GM12875 (cell line): ENCODE results near the gene FBXL20.
"Not testable (repeated sequence)": the region's sequence is repeated elsewhere in the genome, so short reads cannot be mapped to it uniquely, and the experiment has no call there.

Experiments used
- H3K4me3 ChIP-seq: one replicate; pipeline ENCODE4 v1.5.1; 2011; ENCODE audit warnings: low read depth, low read length, control low read depth
- CTCF ChIP-seq: IDR thresholded peaks from 2 replicates; pipeline ENCODE4 v1.5.1; 2011; ENCODE audit warnings: low read depth, mild to moderate bottlenecking, control low read depth, inconsistent platforms, low read length, moderate library complexity, borderline replicate concordance; ENCODE audit not compliant: insufficient read depth

FBXL20 gene

GRCh38 chr17:39251997-39252396, 149.4 kb downstream of the FBXL20 start:
- H3K4me3 ChIP-seq: no peak overlapping the region
- TF ChIP-seq CTCF: no peak

- H3K4me3 ChIP-seq: not testable (repeated sequence)
Measured at GRCh38 chr17:39250076-39250475, 151.3 kb downstream of the FBXL20 start.

- TF ChIP-seq CTCF: no peak
- H3K4me3 ChIP-seq: no peak overlapping the region
Measured at GRCh38 chr17:39246274-39246673, 155.2 kb downstream of the FBXL20 start.

- TF ChIP-seq CTCF: peak; percentile 89
- no peak overlapping the region for H3K4me3 ChIP-seq
Measured at GRCh38 chr17:39244600-39245570, 156.5 kb downstream of the FBXL20 start.

GRCh38 chr17:39244016-39244599, 157.3 kb downstream of the FBXL20 start:
- H3K4me3 ChIP-seq: no peak overlapping the region
- no peak for TF ChIP-seq CTCF

- no peak for TF ChIP-seq CTCF
- H3K4me3 ChIP-seq: no peak overlapping the region
Measured at GRCh38 chr17:39243155-39243554, 158.3 kb downstream of the FBXL20 start.

GRCh38 chr17:39240631-39241030, 160.8 kb downstream of the FBXL20 start:
- H3K4me3 ChIP-seq: no peak overlapping the region
- TF ChIP-seq CTCF: no peak
